ENCODE data around the gene KPNB1.

GRCh38 chr17:47705536-47706530, 56.1 kb downstream of the KPNB1 start:
- TF ChIP-seq CTCF (IDR thresholded peaks at IDR 0.05) (no peak), POLR2A (IDR thresholded peaks at IDR 0.05; ENCODE audit: low read depth) (no peak), EP300 (IDR thresholded peaks at IDR 0.05) (no peak), POLR2AphosphoS5 (IDR thresholded peaks at IDR 0.05) (no peak)
